Lower leg skin (tissue), 3 donors: ENCODE measurements around the gene GNAL.

Experiments
- POLR2A ChIP-seq, 2 donors: fragments of 450-650 bp; IDR thresholded peaks; one replicate each; pipeline ENCODE4 v1.6.1; 2016 to 2017; ENCODE audit warnings: antibody characterized with exemption in 2 of 2, mild to moderate bottlenecking in 1 of 2, moderate library complexity in 1 of 2
- TF ChIP-seq, protein P1 (sequence below), 3 donors: fragments of 450-650 bp; IDR thresholded peaks; one replicate each; pipeline ENCODE4 v1.5.1; 2016; ENCODE audit warnings: antibody characterized with exemption in 3 of 3, mild to moderate bottlenecking in 3 of 3, moderate library complexity in 2 of 3

GRCh38 chr18:11651899-11652298 lies 37.2 kb upstream of the GNAL start:
- TF ChIP-seq, protein P1, sequence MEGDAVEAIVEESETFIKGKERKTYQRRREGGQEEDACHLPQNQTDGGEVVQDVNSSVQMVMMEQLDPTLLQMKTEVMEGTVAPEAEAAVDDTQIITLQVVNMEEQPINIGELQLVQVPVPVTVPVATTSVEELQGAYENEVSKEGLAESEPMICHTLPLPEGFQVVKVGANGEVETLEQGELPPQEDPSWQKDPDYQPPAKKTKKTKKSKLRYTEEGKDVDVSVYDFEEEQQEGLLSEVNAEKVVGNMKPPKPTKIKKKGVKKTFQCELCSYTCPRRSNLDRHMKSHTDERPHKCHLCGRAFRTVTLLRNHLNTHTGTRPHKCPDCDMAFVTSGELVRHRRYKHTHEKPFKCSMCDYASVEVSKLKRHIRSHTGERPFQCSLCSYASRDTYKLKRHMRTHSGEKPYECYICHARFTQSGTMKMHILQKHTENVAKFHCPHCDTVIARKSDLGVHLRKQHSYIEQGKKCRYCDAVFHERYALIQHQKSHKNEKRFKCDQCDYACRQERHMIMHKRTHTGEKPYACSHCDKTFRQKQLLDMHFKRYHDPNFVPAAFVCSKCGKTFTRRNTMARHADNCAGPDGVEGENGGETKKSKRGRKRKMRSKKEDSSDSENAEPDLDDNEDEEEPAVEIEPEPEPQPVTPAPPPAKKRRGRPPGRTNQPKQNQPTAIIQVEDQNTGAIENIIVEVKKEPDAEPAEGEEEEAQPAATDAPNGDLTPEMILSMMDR (IDR thresholded peaks at IDR 0.05): no peak
- TF ChIP-seq POLR2A (IDR thresholded peaks at IDR 0.05): no peak
